Skeletal muscle tissue (tissue), 4 donors: ENCODE results near the gene KDM6A. TPM values are rescaled to one million over a fixed set of nuclear protein-coding genes. Genes with fewer than 3 reads are reported as not detected.
"Not testable (repeated sequence)": the region's sequence is repeated elsewhere in the genome, so short reads cannot be mapped to it uniquely, and the experiment has no call there.

ENCODE experiments used
- H3K27ac ChIP-seq: one replicate; pipeline ENCODE4 v1.7.0; 2013; ENCODE audit warnings: mild to moderate bottlenecking, low read depth, low read length, inconsistent platforms
- H3K27me3 ChIP-seq, 3 donors: one replicate each; pipeline ENCODE4 v1.7.0; 2013; ENCODE audit warnings: low read length in 3 of 3; ENCODE audit not compliant: control insufficient read depth in 3 of 3, insufficient read depth in 3 of 3
- H3K36me3 ChIP-seq, 3 donors: one replicate each; pipeline ENCODE4 v1.7.0; 2013; ENCODE audit warnings: low read length in 3 of 3; ENCODE audit not compliant: control insufficient read depth in 3 of 3, insufficient read depth in 3 of 3
- H3K4me1 ChIP-seq, 3 donors: one replicate each; pipeline ENCODE4 v1.7.0; 2013; ENCODE audit warnings: low read length in 3 of 3, mild to moderate bottlenecking in 3 of 3; ENCODE audit not compliant: control insufficient read depth in 3 of 3, insufficient read depth in 3 of 3
- H3K4me3 ChIP-seq, 3 donors: one replicate each; pipeline ENCODE4 v1.7.0; 2013; ENCODE audit warnings: low read length in 3 of 3
- H3K9ac ChIP-seq, 3 donors: one replicate each; pipeline ENCODE4 v1.7.0; 2013; ENCODE audit warnings: low read length in 3 of 3, mild to moderate bottlenecking in 3 of 3, moderate library complexity in 2 of 3, low read depth in 1 of 3
- H3K9me3 ChIP-seq, 3 donors: one replicate each; pipeline ENCODE4 v1.7.0; 2013; ENCODE audit warnings: low read length in 3 of 3; ENCODE audit not compliant: control insufficient read depth in 3 of 3
- total RNA-seq: library from RNA; depleted of rRNA; stranded (reverse); fragments of >200 nt; gene quantifications from one replicate; pipeline ENCODE4 v1.2.3, GENCODE V29; 2014
- donor health status: Osteomylitis.

KDM6A gene
- total RNA-seq, 1 donor from 2014 or later, result 21.9 TPM

- no peaks in the 10 kb centered on the region for H3K27me3 ChIP-seq
- no peaks in the 10 kb centered on the region for H3K4me1 ChIP-seq
- H3K9ac ChIP-seq, result no peak overlapping the region
- no peak overlapping the region for H3K4me3 ChIP-seq
- H3K9me3 ChIP-seq, result no peaks in the 10 kb centered on the region
- no peak overlapping the region for H3K27ac ChIP-seq
- H3K36me3 ChIP-seq, result no peaks in the 10 kb centered on the region
Observed at GRCh38 chrX:45046417-45046816, 173.4 kb downstream of the KDM6A start.

- Histone ChIP-seq H3K36me3 (no peaks in the 10 kb centered on the region), H3K9me3 (no peaks in the 10 kb centered on the region), H3K27ac (no peak overlapping the region), H3K4me3 (no peak overlapping the region), H3K27me3 (no peaks in the 10 kb centered on the region), H3K4me1 (no peaks in the 10 kb centered on the region), H3K9ac (no peak overlapping the region)
Observed at GRCh38 chrX:45050558-45050957, 177.6 kb downstream of the KDM6A start.

GRCh38 chrX:45056428-45057145 is 183.6 kb downstream of the KDM6A start:
- H3K9ac ChIP-seq, result no peak overlapping the region
- no peaks in the 10 kb centered on the region for H3K4me1 ChIP-seq
- peaks cover 0 to 16% (median 2%) of the 10 kb centered on the region in 3 donors for H3K36me3 ChIP-seq
- H3K9me3 ChIP-seq, result no peaks in the 10 kb centered on the region
- H3K27me3 ChIP-seq, result no peaks in the 10 kb centered on the region
- no peak overlapping the region for H3K27ac ChIP-seq
- H3K4me3 ChIP-seq, result no peak overlapping the region

- not testable (repeated sequence) for H3K9me3 ChIP-seq, H3K4me3 ChIP-seq, H3K27ac ChIP-seq, H3K9ac ChIP-seq, H3K27me3 ChIP-seq, H3K4me1 ChIP-seq
- H3K36me3 ChIP-seq, result peaks cover 10 to 25% (median 14%) of the 10 kb centered on the region in 3 donors
Observed at GRCh38 chrX:45059906-45060305, 186.9 kb downstream of the KDM6A start.

- H3K9ac ChIP-seq, result no peak overlapping the region
- H3K4me1 ChIP-seq, result no peaks in the 10 kb centered on the region
- no peak overlapping the region for H3K4me3 ChIP-seq
- no peaks in the 10 kb centered on the region for H3K27me3 ChIP-seq
- no peaks in the 10 kb centered on the region for H3K9me3 ChIP-seq
- H3K36me3 ChIP-seq, result peaks cover 10 to 25% (median 14%) of the 10 kb centered on the region in 3 donors
- H3K27ac ChIP-seq, result no peak overlapping the region
Observed at GRCh38 chrX:45063319-45064095, 190.5 kb downstream of the KDM6A start.

GRCh38 chrX:45068569-45068968 is 195.6 kb downstream of the KDM6A start:
- no peak overlapping the region for H3K9ac ChIP-seq
- H3K27ac ChIP-seq, result no peak overlapping the region
- no peaks in the 10 kb centered on the region for H3K27me3 ChIP-seq
- peaks cover 11 to 16% (median 12%) of the 10 kb centered on the region in 3 donors for H3K36me3 ChIP-seq
- no peaks in the 10 kb centered on the region for H3K4me1 ChIP-seq
- H3K4me3 ChIP-seq, result no peak overlapping the region
- H3K9me3 ChIP-seq, result no peaks in the 10 kb centered on the region

GRCh38 chrX:45070116-45071007 is 197.4 kb downstream of the KDM6A start:
- peaks cover 5 to 10% (median 6%) of the 10 kb centered on the region in 3 donors for H3K36me3 ChIP-seq
- H3K27me3 ChIP-seq, result no peaks in the 10 kb centered on the region
- H3K9ac ChIP-seq, result no peak overlapping the region
- no peak overlapping the region for H3K27ac ChIP-seq
- H3K9me3 ChIP-seq, result no peaks in the 10 kb centered on the region
- no peaks in the 10 kb centered on the region for H3K4me1 ChIP-seq
- no peak overlapping the region for H3K4me3 ChIP-seq

GRCh38 chrX:45073011-45073410 is 200.0 kb downstream of the KDM6A start:
- H3K27me3 ChIP-seq, H3K4me1 ChIP-seq, H3K27ac ChIP-seq, H3K4me3 ChIP-seq, H3K9ac ChIP-seq, H3K9me3 ChIP-seq: not testable (repeated sequence)
- peaks cover 6 to 10% (median 7%) of the 10 kb centered on the region in 3 donors for H3K36me3 ChIP-seq

GRCh38 chrX:45077748-45078424 is 204.9 kb downstream of the KDM6A start:
- Histone ChIP-seq H3K27me3 (no peaks in the 10 kb centered on the region), H3K27ac (no peak overlapping the region), H3K9ac (no peak overlapping the region), H3K36me3 (peaks cover 0 to 24% (median 8%) of the 10 kb centered on the region in 3 donors), H3K4me1 (no peaks in the 10 kb centered on the region), H3K9me3 (no peaks in the 10 kb centered on the region), H3K4me3 (no peak overlapping the region)
